Psoas muscle (tissue), 8 donors: ENCODE data around the gene RAB6C. TPM values are rescaled to one million over a fixed set of nuclear protein-coding genes. Genes with fewer than 3 reads are reported as not detected.
A peak's percentile ranks its signal among the peaks of the same experiment; 100 is the strongest.
"Not testable (repeated sequence)": the region's sequence is repeated elsewhere in the genome, so short reads cannot be mapped to it uniquely, and the experiment has no call there.

ENCODE experiments used
- ATAC-seq, 4 donors: fragments of 200-7000 bp; cut with Tn5 transposase; one replicate each; pipeline ENCODE4 v1.9.1; 2020; ENCODE audit warnings: moderate library complexity in 3 of 4, mild to moderate bottlenecking in 2 of 4
- DNase-seq, 2 donors: peaks; one replicate each; pipeline ENCODE4 v3.0.0-alpha.2; 2020
- H3K27ac ChIP-seq: fragments of 200-600 bp; one replicate; pipeline ENCODE4 v1.8.0; 2022
- H3K27me3 ChIP-seq, 3 donors: fragments of 200-600 bp in 1 of 3; one replicate each; pipeline versions ENCODE4 v1.6.1 to v1.8.0; 2013 to 2022; ENCODE audit warnings: low read length in 2 of 3, mild to moderate bottlenecking in 2 of 3, moderate library complexity in 1 of 3; ENCODE audit not compliant: insufficient read depth in 3 of 3
- H3K36me3 ChIP-seq, 2 donors: fragments of 200-600 bp in 1 of 2; one replicate each; pipeline versions ENCODE4 v1.6.1 to v1.8.0; 2013 to 2022; ENCODE audit warnings: low read depth in 1 of 2, mild to moderate bottlenecking in 1 of 2, moderate library complexity in 1 of 2; ENCODE audit not compliant: insufficient read depth in 1 of 2
- H3K4me1 ChIP-seq: fragments of 200-600 bp; one replicate; pipeline ENCODE4 v1.8.0; 2022
- H3K4me3 ChIP-seq: fragments of 200-600 bp; one replicate; pipeline ENCODE4 v1.8.0; 2022; ENCODE audit warnings: mild to moderate bottlenecking
- H3K9me3 ChIP-seq: fragments of 200-600 bp; one replicate; pipeline ENCODE4 v1.8.0; 2022
- CTCF ChIP-seq: fragments of 200-600 bp; IDR thresholded peaks from one replicate; pipeline ENCODE4 v1.8.0; 2022; ENCODE audit warnings: antibody characterized with exemption
- WGBS, 3 donors: extraction: QIAGEN DNeasy Blood & Tissue Kit; methylation state at CpG; one replicate each; pipeline versions ENCODE4 v1.1.6 to v1.1.7; 2013; 5-methylcytosine and 5-hydroxymethylcytosine counted together
- intact Hi-C, 2 donors: fragments of 100-400 bp; cut with DNase I; formaldehyde crosslinking; loops; one replicate each; pipeline versions ENCODE4 v1.11.0 to v1.14.2; 2022
- long read RNA-seq, 2 donors: library from polyadenylated mRNA; unstranded; transcript quantifications; one replicate each; pipeline ENCODE4 v2.0.0, GENCODE V29; 2021
- polyA plus RNA-seq, 3 donors: library from polyadenylated mRNA; stranded (reverse); fragments of 200-250 nt; gene quantifications; one replicate each; pipeline ENCODE4 v1.2.3, GENCODE V29; 2013
- total RNA-seq, 4 donors: library from RNA; stranded (reverse); fragmentation: NEBNext Ultra II Directional in 2 of 4; extraction: Animal tissue kit (Norgen Biotek cat#: 25700) in 2 of 4; gene quantifications; one replicate each; pipeline versions ENCODE4 v1.2.1 to v1.2.4, GENCODE V29; 2021 to 2023
- donor health status: healthy with polysubstance abuse.
- donor health status: DM: no; HTN: no; CAD: no; lungs with moderate emphysema.
- donor health status: Bipolar disorder and iron deficiency.
- donor health status: healthy.
- donor health status: DM: yes; HTN: yes; CAD: no.
- donor health status: DM: no; HTN: no; CAD: no.
- donor health status: DM: no; HTN: no; CAD: no.
- donor health status: DM: yes; HTN: yes; CAD: no.

The RAB6C gene
- total RNA-seq (under 1 TPM in 3 of 4 donors, not detected in 1; 0.08 to 0.11 (median 0.09) TPM), polyA plus RNA-seq (under 1 TPM; 0.04 to 0.09 (median 0.06) TPM)
- long read RNA-seq, donor 1, result 0 reads
- long read RNA-seq, donor 2, result 0 reads

GRCh38 chr2:129979629-129980155 is at the start of gene RAB6C:
RAB6C (plus strand) TSS chr2:129979666; CDS start chr2:129980116, 450 bp downstream.
- DNase-seq (peak; percentile 31 to 49), ATAC-seq (peak; percentile 34 to 67 (median 58))
- H3K9me3 ChIP-seq, H3K27ac ChIP-seq, H3K36me3 ChIP-seq, H3K4me1 ChIP-seq, intact Hi-C loops: not testable (repeated sequence)
- peak within 1 kb of the TSS; percentile 57 for H3K4me3 ChIP-seq
- peaks cover 0 to 49% (median 3%) of the 10 kb centered on the region in 3 donors for H3K27me3 ChIP-seq
- WGBS, 3 donors, result 3% methylated on average over 39 to 54 of the region's 54 CpGs

- TF ChIP-seq CTCF, result no peak
- ATAC-seq, result peak in 2 of 4 donors; percentile 46 to 66
- 44 to 59% (median 46%) methylated on average over 6 of the region's 6 CpGs for WGBS, 3 donors
- H3K9me3 ChIP-seq, result no peaks in the 10 kb centered on the region
- no peak overlapping the region for H3K27ac ChIP-seq
- H3K36me3 ChIP-seq, result no peaks in the 10 kb centered on the region
- no peaks in the 10 kb centered on the region for H3K4me1 ChIP-seq
- no peak overlapping the region for H3K4me3 ChIP-seq
- H3K27me3 ChIP-seq, result peaks cover 0 to 25% (median 6%) of the 10 kb centered on the region in 3 donors
- DNase-seq, result peak in 1 of 2 donors; percentile 59
- intact Hi-C loops, result no loop called here
Measured at GRCh38 chr2:129930451-129930850, 49.0 kb upstream of the RAB6C start.

- WGBS, 3 donors, result 23 to 30% (median 23%) methylated on average over 7 to 8 of the region's 8 CpGs
- intact Hi-C loops, H3K27ac ChIP-seq, ATAC-seq, H3K36me3 ChIP-seq, H3K9me3 ChIP-seq, H3K4me1 ChIP-seq, H3K4me3 ChIP-seq: not testable (repeated sequence)
- peak in 1 of 2 donors; percentile 67 for DNase-seq
- peaks cover 0 to 25% (median 6%) of the 10 kb centered on the region in 3 donors for H3K27me3 ChIP-seq
Measured at GRCh38 chr2:129933387-129933786, 46.1 kb upstream of the RAB6C start.

GRCh38 chr2:129934044-129934822 is 45.2 kb upstream of the RAB6C start:
- TF ChIP-seq CTCF, result no peak
- intact Hi-C loops, result no loop called here
- no peaks in the 10 kb centered on the region for H3K9me3 ChIP-seq
- 3 to 6% (median 6%) methylated on average over 38 to 41 of the region's 41 CpGs for WGBS, 3 donors
- H3K4me3 ChIP-seq, result no peak overlapping the region
- no peak overlapping the region for H3K27ac ChIP-seq
- peak in 1 of 2 donors; percentile 51 for DNase-seq
- no peaks in the 10 kb centered on the region for H3K36me3 ChIP-seq
- H3K27me3 ChIP-seq, result peaks cover 0 to 25% (median 6%) of the 10 kb centered on the region in 3 donors
- ATAC-seq, result no peak
- H3K4me1 ChIP-seq, result no peaks in the 10 kb centered on the region

GRCh38 chr2:129935118-129935517 is 44.3 kb upstream of the RAB6C start:
- WGBS, 3 donors, result 24 to 44% (median 39%) methylated on average over 1 of the region's 1 CpG

More at GRCh38 chr2:129935118-129935517, 44.3 kb upstream of the RAB6C start:
- no peak overlapping the region for H3K4me3 ChIP-seq
- DNase-seq (no peak), ATAC-seq (no peak)
- no peak overlapping the region for H3K27ac ChIP-seq
- no peaks in the 10 kb centered on the region for H3K4me1 ChIP-seq
- no peak for TF ChIP-seq CTCF
- H3K27me3 ChIP-seq, result peaks cover 0 to 25% (median 6%) of the 10 kb centered on the region in 3 donors
- H3K9me3 ChIP-seq, result no peaks in the 10 kb centered on the region
- no peaks in the 10 kb centered on the region for H3K36me3 ChIP-seq
- intact Hi-C loops, result no loop called here
